GM21381 (cell line): ENCODE data around the gene JMJD7.

Experiments used
- ATAC-seq: cut with Tn5 transposase; IDR thresholded peaks from one replicate; pipeline ENCODE4 v1.9.1; 2021; ENCODE audit warnings: mild to moderate bottlenecking, moderate library complexity; ENCODE audit not compliant: unreplicated experiment

Gene JMJD7

DNA sequence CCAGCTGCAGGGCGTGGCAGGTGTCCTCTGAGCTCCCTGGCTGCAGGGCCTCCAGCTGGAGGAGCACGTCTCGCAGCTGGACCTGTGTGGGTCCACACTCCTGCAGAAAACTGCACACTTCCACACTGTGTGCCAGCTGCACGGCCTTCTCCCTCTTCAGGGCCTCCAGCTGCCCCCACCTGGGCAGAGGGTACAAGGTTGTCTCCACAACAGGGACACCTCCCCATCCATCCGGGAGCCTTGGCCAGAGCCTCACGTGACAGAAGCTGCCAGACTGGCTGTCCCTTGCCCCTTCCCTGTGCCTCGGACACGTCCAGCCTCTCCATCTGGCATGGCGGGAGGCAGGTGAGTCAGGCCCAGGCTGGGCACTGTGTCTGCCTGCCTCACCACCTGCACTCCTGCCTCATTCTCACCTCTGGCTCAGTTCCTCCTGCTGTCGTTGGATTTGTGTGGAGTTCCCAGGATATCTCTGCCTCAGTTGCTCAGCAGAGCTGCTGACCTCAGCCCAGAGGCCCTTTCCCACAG is 51.5 kb downstream of the JMJD7 start:
- ATAC-seq, result no peak

DNA sequence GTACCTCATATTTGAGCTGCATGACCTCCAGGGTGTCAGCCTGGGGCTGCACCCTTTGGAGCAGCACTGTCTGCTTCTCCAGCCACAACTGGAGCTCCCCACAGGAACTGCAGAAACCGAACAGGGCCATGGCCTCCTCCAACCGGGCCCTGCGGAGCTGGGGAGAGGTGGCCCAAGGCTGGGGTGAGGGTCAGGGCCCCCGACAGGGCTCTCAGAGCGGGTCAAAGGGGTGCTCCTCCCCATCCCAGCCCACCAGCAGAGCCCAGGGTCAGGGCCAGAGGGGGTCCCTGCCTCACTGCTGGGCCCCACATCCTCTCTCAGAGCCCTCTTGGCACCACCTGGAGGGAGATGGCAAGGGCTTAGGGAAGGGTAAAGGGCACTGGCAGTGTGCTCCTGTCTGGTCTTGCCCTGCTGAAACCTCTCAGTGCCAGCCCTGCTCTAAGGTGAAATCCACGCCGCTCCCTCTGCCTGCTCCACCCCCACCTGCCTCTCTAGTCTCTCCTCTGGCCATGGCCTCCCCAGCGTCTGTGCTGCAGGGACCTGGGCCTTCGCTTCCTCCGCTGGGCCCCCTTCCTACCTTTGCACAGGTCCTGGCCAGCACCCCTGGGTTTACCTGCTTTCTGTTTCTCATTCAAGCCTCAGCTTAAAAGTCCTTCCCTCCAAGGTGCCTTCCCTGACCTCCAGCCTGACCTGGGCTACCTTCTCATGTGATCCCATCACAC is 52.4 kb downstream of the JMJD7 start:
- ATAC-seq, result no peak

DNA sequence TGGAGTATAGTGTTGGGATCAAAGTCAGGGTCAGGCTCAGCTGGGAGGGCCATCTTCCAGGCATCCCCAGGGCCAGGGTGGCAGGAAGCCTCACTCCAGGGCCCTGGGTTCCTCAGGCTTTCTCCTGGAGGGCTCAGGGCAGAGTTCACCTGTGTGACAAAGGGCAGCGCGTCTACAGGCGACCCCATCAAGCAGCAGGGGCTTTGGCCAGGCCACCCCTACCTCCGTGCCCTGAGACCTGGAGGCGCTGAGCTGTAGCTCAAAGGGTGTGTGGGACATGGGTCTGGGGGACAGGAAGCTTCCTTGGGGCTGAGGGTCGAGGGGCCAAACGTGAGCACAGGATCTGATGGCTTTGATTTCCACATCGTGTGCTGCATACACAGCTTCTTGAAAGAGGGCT is 53.2 kb downstream of the JMJD7 start:
- no peak for ATAC-seq

DNA sequence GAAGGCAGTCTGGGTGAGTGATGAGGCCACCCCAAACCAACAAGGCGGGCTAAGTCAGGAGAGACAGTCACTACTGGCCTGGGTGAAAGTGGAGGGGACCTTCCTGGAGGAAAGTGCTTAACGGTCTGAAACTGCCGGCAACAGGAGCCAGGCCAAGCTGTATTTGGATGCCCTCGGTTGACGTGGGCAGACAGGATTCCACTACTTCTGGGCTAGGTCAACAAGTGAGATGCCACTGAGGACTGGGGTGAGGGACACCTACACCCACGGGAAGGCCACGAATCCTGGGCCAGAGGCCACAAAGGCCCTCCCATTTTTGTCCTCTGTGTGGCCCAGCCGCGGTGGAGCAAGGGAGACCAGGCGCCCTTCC is 53.6 kb downstream of the JMJD7 start:
- ATAC-seq, result no peak

DNA sequence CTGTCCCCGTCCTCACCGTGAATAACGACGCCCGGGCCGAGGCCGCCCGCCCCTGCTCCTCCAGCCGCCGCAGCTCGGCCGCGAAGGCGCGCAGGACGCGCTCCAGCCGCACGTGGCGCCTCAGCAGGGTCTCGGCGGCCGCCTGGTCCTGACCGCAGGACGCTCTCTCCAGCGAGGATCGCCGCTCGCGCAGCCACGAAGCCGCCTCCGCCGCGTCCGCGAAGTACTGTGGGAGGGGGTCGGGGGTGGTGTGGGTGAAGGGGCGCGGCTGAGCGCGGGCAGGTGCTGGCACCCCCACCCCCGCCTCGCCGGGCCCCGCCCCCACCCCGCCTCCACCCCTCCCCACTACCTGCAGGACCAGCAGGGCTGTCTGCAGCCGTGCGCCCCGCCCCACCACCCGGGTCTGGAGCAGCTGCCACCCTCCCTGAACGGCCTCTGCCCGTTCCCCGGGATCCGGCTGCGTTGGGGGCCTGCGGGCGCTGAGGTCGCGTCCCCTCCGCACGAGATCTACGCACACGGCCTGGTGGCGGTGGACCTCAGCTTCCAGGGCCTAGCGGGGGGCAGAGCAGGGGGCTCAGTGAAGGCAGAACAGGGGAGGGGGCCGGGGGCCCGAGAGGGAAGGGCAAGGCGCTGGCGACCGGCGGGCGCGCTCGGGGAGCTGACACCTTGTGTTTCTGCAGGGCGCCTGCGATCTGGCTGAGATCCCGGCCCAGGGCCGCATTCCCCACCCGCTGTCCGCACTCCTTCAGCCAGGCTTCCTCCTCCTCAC is 54.2 kb downstream of the JMJD7 start:
- ATAC-seq, result no peak

DNA sequence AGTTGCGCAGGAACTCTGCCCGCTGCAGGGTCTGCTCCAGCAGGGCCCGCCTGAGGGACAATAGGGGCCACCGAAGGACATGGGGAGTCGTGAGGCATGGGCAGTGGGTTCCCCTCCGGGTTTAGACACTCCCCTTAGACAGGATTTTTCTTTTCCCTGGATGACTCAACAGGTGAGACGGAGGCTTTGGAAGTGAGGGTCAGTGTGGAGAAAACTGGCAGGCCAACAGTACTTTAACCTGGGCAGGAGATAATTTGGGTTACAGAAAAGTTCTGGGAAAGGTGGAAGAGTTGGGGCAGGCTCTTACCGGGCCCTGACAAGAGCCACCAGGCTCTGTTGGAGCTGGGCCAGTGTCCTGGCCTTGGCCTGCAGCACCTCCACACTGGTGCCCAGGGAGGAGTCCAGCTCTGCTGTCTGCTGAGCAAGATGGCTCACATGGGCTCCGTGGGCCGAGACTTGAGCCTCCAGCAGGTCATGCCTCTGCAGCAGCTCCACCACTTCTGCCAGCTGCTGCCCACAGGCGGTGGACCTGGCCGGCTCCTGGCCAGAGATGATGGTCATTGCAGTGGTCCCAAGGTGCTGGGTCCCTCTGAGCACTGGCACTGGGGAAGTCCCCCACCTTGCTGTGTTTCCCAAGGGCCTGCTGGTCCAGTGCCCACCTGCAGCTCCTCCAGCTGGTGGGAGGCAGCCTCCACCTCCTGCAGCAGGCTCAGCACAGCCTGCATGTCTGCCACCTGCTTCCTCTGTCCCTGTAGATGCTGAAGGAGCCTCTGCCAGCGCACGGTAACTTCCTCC is 55.0 kb downstream of the JMJD7 start:
- no peak for ATAC-seq

DNA sequence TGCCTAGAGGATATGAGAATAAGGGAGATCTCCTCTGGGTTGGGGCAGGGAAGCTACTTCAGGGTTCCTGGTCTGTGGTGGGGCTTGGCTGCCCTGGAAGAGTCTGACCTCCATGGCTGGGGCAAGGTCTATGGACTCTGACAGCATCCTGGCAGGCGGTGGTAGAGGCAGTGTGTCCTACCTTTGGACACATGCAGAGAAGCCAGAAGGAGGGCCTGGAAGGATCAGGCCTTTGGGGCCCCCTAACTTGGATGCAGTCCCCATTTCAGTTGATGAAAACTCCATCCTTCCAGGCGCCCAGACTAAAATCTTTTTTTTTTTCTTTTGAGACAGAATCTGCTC is 55.6 kb downstream of the JMJD7 start:
- no peak for ATAC-seq

DNA sequence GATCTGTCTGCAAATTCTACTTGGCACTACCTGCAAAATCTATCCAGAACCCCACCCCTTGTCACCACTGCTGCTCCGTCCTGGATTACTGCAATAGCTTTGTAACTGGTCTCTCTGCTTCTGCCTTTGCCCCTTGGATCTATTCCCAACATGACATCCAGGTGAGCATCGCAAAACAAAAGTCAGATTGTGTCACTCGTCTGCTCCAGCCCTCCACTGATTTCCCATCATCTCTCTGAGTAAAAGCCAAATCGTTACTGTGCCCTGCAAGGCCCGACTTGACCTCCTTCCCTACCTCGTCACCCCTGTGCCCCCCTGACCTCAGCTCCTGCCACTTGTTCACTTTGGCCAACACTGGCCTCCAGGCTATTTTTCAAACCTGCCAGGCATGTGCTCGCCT is 56.6 kb downstream of the JMJD7 start:
- no peak for ATAC-seq

DNA sequence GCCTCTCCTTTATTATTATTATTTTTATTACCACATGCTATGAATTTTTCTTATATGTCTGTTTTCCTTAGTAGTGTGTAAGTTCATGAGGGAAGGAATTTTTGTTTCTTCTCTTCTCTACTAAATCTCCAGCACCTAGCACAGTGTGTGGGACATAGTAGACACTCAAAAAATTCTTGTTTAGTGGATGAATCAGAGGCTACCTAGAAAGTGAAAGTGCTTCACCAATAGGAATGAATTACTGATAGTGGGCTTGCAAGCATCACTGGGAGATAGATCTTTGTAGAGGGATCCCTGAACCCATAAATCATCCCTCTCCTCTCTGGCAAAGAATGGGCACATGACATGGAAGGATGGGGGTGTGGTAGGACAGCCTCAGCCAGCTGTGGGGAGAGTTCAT is 57.4 kb downstream of the JMJD7 start:
- no peak for ATAC-seq

DNA sequence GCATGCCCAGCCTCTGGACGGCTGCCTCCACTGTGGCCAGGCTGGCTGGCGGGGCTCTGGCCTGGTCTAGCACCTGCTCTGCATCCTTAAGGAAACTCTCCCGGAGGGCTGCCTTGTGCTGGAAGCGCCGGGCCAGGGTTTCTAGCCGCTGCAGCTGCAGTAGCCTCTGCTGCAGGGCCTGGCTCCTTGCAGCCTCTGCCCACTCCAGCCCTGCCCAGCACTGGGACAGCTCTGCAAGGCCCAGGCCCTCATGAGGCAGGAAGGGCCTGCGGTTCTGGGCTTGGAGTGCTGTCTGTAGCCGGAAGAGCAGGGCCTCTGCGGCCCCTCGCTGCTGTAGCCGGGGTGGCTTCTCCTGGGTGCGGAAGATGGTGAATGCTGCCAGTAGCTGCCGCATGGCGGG is 57.9 kb downstream of the JMJD7 start:
- no peak for ATAC-seq

DNA sequence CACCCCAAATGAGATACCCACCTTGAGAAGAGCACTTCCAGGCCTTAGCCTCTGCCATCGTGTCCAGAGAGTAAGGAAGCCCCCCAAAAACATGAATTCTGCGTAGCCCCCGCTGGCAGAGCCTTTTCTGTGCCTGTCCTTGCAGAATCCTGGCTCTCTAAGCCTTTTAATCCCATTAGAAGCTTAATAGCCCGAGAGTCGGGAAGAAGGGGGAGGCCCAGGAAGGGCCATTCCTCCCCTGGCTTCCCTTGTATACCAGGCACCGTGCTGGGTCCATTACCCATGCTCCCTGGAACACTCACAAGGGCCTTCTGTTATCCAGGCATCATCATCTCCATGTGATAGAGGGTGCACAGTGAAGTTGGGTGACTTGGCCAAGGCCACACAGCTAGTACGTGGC is 58.8 kb downstream of the JMJD7 start:
- ATAC-seq, result no peak

DNA sequence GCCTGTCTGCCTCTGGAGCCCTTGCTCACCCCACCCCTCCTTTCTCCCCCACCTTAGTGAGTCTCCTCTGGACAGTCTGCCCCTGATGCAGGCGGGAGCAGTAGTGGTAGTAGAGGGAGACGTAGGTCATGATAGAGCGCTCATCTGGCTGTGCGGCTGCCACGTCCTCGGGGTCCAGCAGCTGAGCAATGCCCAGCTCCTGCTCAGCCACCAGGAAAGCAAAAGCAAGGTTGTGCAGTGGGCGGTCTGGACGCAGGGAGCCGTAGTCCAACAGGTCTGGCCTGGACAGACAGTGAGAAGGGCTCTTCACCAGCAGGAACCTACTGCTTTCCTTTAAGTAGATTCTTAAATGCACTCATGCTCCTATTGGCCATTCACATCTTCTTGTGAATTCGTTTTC is 59.3 kb downstream of the JMJD7 start:
- ATAC-seq, result no peak
